ENCODE measurements around the gene SIRT3. TPM values are rescaled to one million over a fixed set of nuclear protein-coding genes. Genes with fewer than 3 reads are reported as not detected.
A peak's percentile ranks its signal among the peaks of the same experiment; 100 is the strongest.

The SIRT3 gene
- total RNA-seq, 6 experiments from 2014 or later, result 8.0 to 10.9 (median 10.2) TPM

DNA sequence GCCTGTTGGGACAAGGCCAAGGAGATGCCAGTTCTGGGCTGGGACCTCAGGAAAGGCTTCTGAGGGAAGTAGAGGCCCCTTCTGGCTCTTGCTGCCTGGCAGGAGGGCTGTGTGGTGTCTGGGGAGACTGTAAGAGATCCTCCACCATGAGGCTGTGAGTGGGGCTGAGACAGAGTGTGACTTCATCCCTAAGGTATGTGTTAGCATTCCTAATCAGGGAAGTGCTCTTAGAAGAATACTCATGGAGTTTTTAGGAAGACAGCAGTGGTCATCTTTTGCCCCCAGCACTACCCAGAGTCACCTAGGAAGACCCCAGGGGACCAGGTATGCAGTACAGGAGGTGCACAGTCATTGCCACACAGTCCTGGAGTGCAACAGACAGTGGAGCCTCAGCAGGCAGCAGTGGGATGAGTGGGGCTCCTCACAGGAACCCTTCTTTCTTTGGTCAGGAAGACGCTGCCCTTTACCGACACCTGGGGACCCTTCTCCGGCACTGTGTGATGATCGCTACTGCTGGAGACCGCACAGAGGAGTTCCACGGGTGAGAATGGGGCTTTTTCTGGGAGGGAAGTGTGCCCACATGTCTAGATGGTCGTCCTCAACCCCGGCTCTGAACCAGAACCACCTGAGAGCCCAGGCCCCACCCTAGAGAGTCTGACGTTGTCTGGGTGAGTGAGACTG, 25.9 kb downstream of the SIRT3 start:
- Mint-ChIP-seq H3K4me3 (peak overlapping the region; percentile 100), H3K27ac (peak overlapping the region; percentile 100), H3K4me1 (ENCODE audit: low read depth) (peaks cover 27% of the 10 kb centered on the region), H3K27me3 (ENCODE audit: insufficient read depth) (peaks cover 6% of the 10 kb centered on the region), H3K9me3 (no peaks in the 10 kb centered on the region), H3K36me3 (ENCODE audit: low read depth) (peaks cover 31% of the 10 kb centered on the region)
- TF ChIP-seq, protein P1, sequence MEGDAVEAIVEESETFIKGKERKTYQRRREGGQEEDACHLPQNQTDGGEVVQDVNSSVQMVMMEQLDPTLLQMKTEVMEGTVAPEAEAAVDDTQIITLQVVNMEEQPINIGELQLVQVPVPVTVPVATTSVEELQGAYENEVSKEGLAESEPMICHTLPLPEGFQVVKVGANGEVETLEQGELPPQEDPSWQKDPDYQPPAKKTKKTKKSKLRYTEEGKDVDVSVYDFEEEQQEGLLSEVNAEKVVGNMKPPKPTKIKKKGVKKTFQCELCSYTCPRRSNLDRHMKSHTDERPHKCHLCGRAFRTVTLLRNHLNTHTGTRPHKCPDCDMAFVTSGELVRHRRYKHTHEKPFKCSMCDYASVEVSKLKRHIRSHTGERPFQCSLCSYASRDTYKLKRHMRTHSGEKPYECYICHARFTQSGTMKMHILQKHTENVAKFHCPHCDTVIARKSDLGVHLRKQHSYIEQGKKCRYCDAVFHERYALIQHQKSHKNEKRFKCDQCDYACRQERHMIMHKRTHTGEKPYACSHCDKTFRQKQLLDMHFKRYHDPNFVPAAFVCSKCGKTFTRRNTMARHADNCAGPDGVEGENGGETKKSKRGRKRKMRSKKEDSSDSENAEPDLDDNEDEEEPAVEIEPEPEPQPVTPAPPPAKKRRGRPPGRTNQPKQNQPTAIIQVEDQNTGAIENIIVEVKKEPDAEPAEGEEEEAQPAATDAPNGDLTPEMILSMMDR (IDR thresholded peaks at IDR 0.05), result no peak
- peak; percentile 82 for DNase-seq

DNA sequence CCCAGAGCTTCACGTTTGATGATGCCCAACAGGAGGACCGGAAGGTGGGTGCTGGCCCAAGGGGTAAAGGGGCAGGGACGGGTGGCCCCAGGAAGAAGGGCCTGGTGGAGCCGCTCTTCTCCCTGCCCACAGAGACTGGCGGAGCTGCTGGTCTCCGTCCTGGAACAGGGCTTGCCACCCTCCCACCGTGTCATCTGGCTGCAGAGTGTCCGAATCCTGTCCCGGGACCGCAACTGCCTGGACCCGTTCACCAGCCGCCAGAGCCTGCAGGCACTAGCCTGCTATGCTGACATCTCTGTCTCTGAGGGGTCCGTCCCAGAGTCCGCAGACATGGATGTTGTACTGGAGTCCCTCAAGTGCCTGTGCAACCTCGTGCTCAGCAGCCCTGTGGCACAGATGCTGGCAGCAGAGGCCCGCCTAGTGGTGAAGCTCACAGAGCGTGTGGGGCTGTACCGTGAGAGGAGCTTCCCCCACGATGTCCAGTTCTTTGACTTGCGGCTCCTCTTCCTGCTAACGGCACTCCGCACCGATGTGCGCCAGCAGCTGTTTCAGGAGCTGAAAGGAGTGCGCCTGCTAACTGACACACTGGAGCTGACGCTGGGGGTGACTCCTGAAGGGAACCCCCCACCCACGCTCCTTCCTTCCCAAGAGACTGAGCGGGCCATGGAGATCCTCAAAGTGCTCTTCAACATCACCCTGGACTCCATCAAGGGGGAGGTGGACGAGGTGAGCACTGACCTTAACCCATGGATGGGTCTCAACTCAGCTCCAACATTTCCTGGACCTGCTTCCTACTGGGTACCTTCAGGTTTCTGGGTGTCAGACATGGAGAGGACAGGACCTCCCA, 26.6 kb downstream of the SIRT3 start:
- peak overlapping the region; percentile 100 for H3K4me3 Mint-ChIP-seq
- no peaks in the 10 kb centered on the region for H3K9me3 Mint-ChIP-seq
- peak overlapping the region; percentile 100 for H3K27ac Mint-ChIP-seq
- peaks cover 31% of the 10 kb centered on the region for H3K36me3 Mint-ChIP-seq (ENCODE audit: low read depth)
- TF ChIP-seq, protein P1 (IDR thresholded peaks at IDR 0.05), result no peak; the same call in 1 of the 2 replicates
- DNase-seq, result no peak
- H3K4me1 Mint-ChIP-seq (ENCODE audit: low read depth), result peaks cover 27% of the 10 kb centered on the region
- H3K27me3 Mint-ChIP-seq (ENCODE audit: insufficient read depth), result peaks cover 6% of the 10 kb centered on the region

DNA sequence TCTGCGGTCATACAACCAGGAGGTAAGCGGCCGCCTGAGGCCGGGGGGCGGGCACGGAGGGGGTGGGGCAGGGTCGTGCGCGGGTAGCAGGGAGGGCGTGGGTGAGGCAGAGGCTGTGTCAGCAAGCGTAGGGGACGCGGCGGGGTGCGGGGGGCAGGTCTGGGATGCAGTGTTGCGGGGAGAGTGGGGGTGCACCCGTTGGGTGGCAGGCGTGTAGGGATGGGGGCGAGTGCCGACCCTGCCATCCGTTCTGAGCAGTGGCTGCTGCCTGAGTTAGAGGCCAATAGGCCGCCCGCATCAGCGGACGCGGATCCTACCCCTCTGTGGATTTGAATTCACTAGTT, 27.3 kb downstream of the SIRT3 start:
- DNase-seq, result no peak
- Mint-ChIP-seq H3K4me1 (ENCODE audit: low read depth) (peaks cover 28% of the 10 kb centered on the region), H3K27me3 (ENCODE audit: insufficient read depth) (peaks cover 7% of the 10 kb centered on the region), H3K27ac (peak overlapping the region; percentile 100), H3K36me3 (ENCODE audit: low read depth) (peaks cover 32% of the 10 kb centered on the region), H3K4me3 (peak overlapping the region; percentile 100), H3K9me3 (no peaks in the 10 kb centered on the region)
- TF ChIP-seq, protein P1 (IDR thresholded peaks at IDR 0.05), result no peak

DNA sequence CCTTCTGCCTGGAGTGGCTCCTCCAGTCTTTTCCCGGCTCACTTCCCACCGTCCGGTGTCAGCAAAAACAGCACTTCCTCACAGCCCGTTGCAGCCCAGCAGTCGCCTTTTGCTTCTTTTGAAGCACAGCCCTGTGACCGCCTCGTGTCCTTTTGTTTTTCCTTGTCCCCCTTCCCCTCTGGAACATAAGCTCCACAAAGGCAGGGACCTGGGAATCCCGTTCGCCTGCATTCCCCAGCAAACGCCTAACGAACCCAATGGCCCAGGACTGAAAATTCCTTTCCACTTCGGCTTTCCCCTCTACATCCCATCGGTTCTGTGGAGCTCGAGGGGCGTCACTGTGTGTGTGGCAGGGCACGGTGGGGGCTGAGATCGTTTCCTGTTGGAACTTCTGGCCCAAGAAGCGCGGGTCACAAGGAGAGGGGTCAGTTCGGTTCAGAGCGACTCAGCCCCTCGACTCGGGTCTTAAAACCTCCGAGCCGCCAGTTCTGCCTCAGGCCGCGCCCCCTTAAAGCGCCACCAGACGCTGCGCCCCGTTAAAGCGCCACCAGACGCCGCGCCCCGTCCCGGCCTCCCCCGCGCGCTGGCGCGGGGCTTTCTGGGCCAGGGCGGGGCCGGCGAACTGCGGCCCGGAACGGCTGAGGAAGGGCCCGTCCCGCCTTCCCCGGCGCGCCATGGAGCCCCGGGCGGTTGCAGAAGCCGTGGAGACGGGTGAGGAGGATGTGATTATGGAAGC, 27.8 kb downstream of the SIRT3 start:
- Mint-ChIP-seq H3K9me3 (no peaks in the 10 kb centered on the region), H3K27ac (peak overlapping the region; percentile 100), H3K4me1 (ENCODE audit: low read depth) (peaks cover 32% of the 10 kb centered on the region), H3K36me3 (ENCODE audit: low read depth) (peaks cover 33% of the 10 kb centered on the region), H3K4me3 (peak overlapping the region; percentile 100), H3K27me3 (ENCODE audit: insufficient read depth) (peaks cover 8% of the 10 kb centered on the region)
- TF ChIP-seq, protein P1 (IDR thresholded peaks at IDR 0.05), result no peak
- peak; percentile 56 for DNase-seq

DNA sequence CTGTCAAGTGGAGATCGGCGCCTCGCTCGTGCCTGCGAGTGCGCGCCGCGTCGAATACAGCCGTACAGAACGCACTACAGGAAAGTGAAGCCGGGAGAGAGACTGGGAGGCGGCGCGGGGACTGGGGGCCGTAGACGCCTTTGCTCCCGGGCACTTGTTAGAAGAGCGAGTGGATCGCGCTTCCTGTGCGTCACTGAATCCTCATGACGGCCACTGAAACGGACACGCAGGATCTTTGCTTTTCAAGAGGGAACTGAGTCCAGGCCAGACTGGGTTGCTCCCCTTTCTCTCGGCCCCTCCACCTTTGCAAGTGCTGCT, 28.3 kb downstream of the SIRT3 start:
- Mint-ChIP-seq H3K27me3 (ENCODE audit: insufficient read depth) (peaks cover 11% of the 10 kb centered on the region), H3K27ac (peak overlapping the region; percentile 100), H3K9me3 (no peaks in the 10 kb centered on the region), H3K4me3 (peak overlapping the region; percentile 100), H3K4me1 (ENCODE audit: low read depth) (peaks cover 32% of the 10 kb centered on the region), H3K36me3 (ENCODE audit: low read depth) (peaks cover 35% of the 10 kb centered on the region)
- DNase-seq, result peak; percentile 57
- TF ChIP-seq, protein P1 (IDR thresholded peaks at IDR 0.05), result no peak
